ENCODE results near the gene CD46. TPM values are rescaled to one million over a fixed set of nuclear protein-coding genes. Genes with fewer than 3 reads are reported as not detected.

Gene CD46
- total and polyA plus RNA-seq, 7 donors: 18.6 to 143 (median 104) TPM

GRCh38 chr1:207805841-207806421 is 54.1 kb downstream of the CD46 start:
- Histone ChIP-seq H3K4me3 (no peak overlapping the region), H3K27ac (peak overlapping the region; percentile 77 to 99 (median 82)), H3K27me3 (no peaks in the 10 kb centered on the region), H3K9me3 (no peaks in the 10 kb centered on the region), H3K4me1 (peaks cover 0 to 76% (median 68%) of the 10 kb centered on the region in 4 donors), H3K36me3 (peaks cover 42 to 100% (median 87%) of the 10 kb centered on the region in 4 donors)
- DNase-seq: peak; percentile 96
- intact Hi-C loops (cut with DNase I): loop anchor here (5.0 kb wide), 1 partner anchor 156 kb away; no protein-coding TSS in a partner anchor
- TF ChIP-seq POLR2AphosphoS5 (IDR thresholded peaks at IDR 0.05) (peak; percentile 68 to 88 (median 76)), EP300 (IDR thresholded peaks at IDR 0.05) (peak in 1 of 4 donors; percentile 29)
- TF ChIP-seq, protein P1, sequence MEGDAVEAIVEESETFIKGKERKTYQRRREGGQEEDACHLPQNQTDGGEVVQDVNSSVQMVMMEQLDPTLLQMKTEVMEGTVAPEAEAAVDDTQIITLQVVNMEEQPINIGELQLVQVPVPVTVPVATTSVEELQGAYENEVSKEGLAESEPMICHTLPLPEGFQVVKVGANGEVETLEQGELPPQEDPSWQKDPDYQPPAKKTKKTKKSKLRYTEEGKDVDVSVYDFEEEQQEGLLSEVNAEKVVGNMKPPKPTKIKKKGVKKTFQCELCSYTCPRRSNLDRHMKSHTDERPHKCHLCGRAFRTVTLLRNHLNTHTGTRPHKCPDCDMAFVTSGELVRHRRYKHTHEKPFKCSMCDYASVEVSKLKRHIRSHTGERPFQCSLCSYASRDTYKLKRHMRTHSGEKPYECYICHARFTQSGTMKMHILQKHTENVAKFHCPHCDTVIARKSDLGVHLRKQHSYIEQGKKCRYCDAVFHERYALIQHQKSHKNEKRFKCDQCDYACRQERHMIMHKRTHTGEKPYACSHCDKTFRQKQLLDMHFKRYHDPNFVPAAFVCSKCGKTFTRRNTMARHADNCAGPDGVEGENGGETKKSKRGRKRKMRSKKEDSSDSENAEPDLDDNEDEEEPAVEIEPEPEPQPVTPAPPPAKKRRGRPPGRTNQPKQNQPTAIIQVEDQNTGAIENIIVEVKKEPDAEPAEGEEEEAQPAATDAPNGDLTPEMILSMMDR (IDR thresholded peaks at IDR 0.05): no peak
- WGBS, 2 donors: 75 to 77% methylated on average over 5 of the region's 5 CpGs

GRCh38 chr1:207806531-207807325 is 54.9 kb downstream of the CD46 start:
- 72 to 84% methylated on average over 11 of the region's 11 CpGs for WGBS, 2 donors
- H3K9me3 ChIP-seq: no peaks in the 10 kb centered on the region
- DNase-seq: no peak
- TF ChIP-seq POLR2AphosphoS5 (IDR thresholded peaks at IDR 0.05): no peak
- no peak for TF ChIP-seq POLR2A (IDR thresholded peaks at IDR 0.05)
- TF ChIP-seq EP300 (IDR thresholded peaks at IDR 0.05): no peak
- TF ChIP-seq, protein P1 (IDR thresholded peaks at IDR 0.05): no peak
- H3K27ac ChIP-seq: peak overlapping the region; percentile 77 to 99 (median 82)
- H3K4me1 ChIP-seq: peaks cover 0 to 84% (median 76%) of the 10 kb centered on the region in 4 donors
- intact Hi-C loops (cut with DNase I): loop anchor here (5.0 kb wide), 1 partner anchor 156 kb away; no protein-coding TSS in a partner anchor
- no peaks in the 10 kb centered on the region for H3K27me3 ChIP-seq
- peaks cover 42 to 100% (median 88%) of the 10 kb centered on the region in 4 donors for H3K36me3 ChIP-seq
- no peak overlapping the region for H3K4me3 ChIP-seq

- no peak for DNase-seq
- H3K4me3 ChIP-seq: no peak overlapping the region
- peak overlapping the region; percentile 77 to 99 (median 82) for H3K27ac ChIP-seq
- H3K9me3 ChIP-seq: no peaks in the 10 kb centered on the region
- TF ChIP-seq, protein P1 (IDR thresholded peaks at IDR 0.05): no peak
- peak in 1 of 4 donors; percentile 2 for TF ChIP-seq POLR2AphosphoS5 (IDR thresholded peaks at IDR 0.05)
- peaks cover 0 to 89% (median 81%) of the 10 kb centered on the region in 4 donors for H3K4me1 ChIP-seq
- no peaks in the 10 kb centered on the region for H3K27me3 ChIP-seq
- 9 to 59% methylated on average over 1 of the region's 1 CpG for WGBS, 2 donors
- peaks cover 43 to 100% (median 88%) of the 10 kb centered on the region in 4 donors for H3K36me3 ChIP-seq
- intact Hi-C loops (cut with DNase I): loop anchor here (5.0 kb wide), 1 partner anchor 155 kb away; no protein-coding TSS in a partner anchor
Observed at GRCh38 chr1:207807326-207807689, 55.5 kb downstream of the CD46 start.

- no peaks in the 10 kb centered on the region for H3K27me3 ChIP-seq
- 19 to 67% methylated on average over 13 of the region's 13 CpGs for WGBS, 2 donors
- peaks cover 48 to 100% (median 87%) of the 10 kb centered on the region in 4 donors for H3K36me3 ChIP-seq
- DNase-seq: no peak
- H3K4me1 ChIP-seq: peaks cover 0 to 94% (median 86%) of the 10 kb centered on the region in 4 donors
- no peak overlapping the region for H3K4me3 ChIP-seq
- no peaks in the 10 kb centered on the region for H3K9me3 ChIP-seq
- intact Hi-C loops (cut with DNase I): loop anchor here (5.0 kb wide), 1 partner anchor 154 kb away; no protein-coding TSS in a partner anchor
- TF ChIP-seq, protein P1 (IDR thresholded peaks at IDR 0.05): no peak
- peak in 1 of 4 donors; percentile 29 for TF ChIP-seq POLR2AphosphoS5 (IDR thresholded peaks at IDR 0.05)
- peak overlapping the region; percentile 77 to 99 (median 82) for H3K27ac ChIP-seq
Observed at GRCh38 chr1:207807690-207808321, 56.0 kb downstream of the CD46 start.

All from sigmoid colon (tissue), 7 donors.